ENCODE data around the gene MCCD1. TPM values are rescaled to one million over a fixed set of nuclear protein-coding genes. Genes with fewer than 3 reads are reported as not detected.

MCCD1 gene
- total and polyA plus RNA-seq, 2 experiments from 2014 or later, result not detected

DNA sequence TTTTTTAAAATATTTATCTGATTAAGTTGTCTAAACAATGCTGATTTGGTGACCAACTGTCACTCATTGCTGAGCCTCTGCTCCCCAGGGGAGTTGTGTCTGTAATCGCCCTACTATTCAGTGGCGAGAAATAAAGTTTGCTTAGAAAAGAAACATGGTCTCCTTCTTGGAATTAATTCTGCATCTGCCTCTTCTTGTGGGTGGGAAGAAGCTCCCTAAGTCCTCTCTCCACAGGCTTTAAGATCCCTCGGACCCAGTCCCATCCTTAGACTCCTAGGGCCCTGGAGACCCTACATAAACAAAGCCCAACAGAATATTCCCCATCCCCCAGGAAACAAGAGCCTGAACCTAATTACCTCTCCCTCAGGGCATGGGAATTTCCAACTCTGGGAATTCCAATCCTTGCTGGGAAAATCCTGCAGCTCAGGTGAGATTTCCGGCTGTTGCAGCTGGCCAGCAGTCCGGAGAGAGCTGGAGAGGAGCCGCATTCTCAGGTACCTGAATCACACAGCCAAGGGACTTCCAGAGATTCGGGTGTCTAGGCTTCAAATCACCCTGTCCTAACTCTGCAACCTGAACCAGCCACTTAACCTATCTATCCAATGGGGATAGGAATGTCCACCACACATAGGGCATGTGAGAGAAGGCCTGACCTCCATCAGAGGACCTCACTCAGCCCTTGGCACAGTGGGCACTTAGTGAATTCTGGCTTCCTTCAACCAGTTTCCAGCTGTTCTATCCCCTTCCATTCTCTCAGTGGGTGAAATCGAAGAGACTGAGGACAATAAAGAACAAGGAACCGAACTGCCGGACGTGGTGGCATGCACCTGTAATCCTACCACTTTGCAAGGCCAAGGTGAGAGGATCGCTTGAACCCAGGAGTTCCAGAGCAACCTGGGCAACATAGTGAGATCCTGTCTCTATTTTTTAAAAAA, 49.7 kb downstream of the MCCD1 start:
- H3K27me3 Mint-ChIP-seq (ENCODE audit: insufficient read depth, low read depth, poor library complexity), result peaks cover 45% of the 10 kb centered on the region
- Histone ChIP-seq H3K4me2 (no peak overlapping the region), H3K9me2 (ENCODE audit: insufficient read depth) (no peaks in the 10 kb centered on the region), H3K4me1 (ENCODE audit: insufficient read depth) (peaks cover 4% of the 10 kb centered on the region; the same call in 1 of the 2 replicates), H3K79me2 (replicated peaks; ENCODE audit: insufficient read depth) (no peaks in the 10 kb centered on the region), H3K36me3 (ENCODE audit: insufficient read depth) (no peaks in the 10 kb centered on the region), H3F3A (replicated peaks; ENCODE audit: low read depth) (no peaks in the 10 kb centered on the region), H4K20me1 (replicated peaks; ENCODE audit: insufficient read depth) (no peaks in the 10 kb centered on the region), H3K27ac (ENCODE audit: low read depth) (no peak overlapping the region), H3K4me3 (no peak overlapping the region), H2AFZ (no peak overlapping the region), H3K27me3 (ENCODE audit: insufficient read depth) (peaks cover 20% of the 10 kb centered on the region)
- TF ChIP-seq POLR2AphosphoS5 (IDR thresholded peaks at IDR 0.05; ENCODE audit: low read depth) (no peak), CREB1 (CRISPR knock-in tag; IDR thresholded peaks at IDR 0.05; ENCODE audit: low read depth) (no peak), STAT1 (IDR thresholded peaks at IDR 0.05; ENCODE audit: unreplicated experiment) (no peak), JUNB (IDR thresholded peaks at IDR 0.05; ENCODE audit: unreplicated experiment) (no peak)
- TF ChIP-seq, protein P1, sequence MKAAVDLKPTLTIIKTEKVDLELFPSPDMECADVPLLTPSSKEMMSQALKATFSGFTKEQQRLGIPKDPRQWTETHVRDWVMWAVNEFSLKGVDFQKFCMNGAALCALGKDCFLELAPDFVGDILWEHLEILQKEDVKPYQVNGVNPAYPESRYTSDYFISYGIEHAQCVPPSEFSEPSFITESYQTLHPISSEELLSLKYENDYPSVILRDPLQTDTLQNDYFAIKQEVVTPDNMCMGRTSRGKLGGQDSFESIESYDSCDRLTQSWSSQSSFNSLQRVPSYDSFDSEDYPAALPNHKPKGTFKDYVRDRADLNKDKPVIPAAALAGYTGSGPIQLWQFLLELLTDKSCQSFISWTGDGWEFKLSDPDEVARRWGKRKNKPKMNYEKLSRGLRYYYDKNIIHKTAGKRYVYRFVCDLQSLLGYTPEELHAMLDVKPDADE (IDR thresholded peaks at IDR 0.05), result no peak
- TF ChIP-seq, protein P2, sequence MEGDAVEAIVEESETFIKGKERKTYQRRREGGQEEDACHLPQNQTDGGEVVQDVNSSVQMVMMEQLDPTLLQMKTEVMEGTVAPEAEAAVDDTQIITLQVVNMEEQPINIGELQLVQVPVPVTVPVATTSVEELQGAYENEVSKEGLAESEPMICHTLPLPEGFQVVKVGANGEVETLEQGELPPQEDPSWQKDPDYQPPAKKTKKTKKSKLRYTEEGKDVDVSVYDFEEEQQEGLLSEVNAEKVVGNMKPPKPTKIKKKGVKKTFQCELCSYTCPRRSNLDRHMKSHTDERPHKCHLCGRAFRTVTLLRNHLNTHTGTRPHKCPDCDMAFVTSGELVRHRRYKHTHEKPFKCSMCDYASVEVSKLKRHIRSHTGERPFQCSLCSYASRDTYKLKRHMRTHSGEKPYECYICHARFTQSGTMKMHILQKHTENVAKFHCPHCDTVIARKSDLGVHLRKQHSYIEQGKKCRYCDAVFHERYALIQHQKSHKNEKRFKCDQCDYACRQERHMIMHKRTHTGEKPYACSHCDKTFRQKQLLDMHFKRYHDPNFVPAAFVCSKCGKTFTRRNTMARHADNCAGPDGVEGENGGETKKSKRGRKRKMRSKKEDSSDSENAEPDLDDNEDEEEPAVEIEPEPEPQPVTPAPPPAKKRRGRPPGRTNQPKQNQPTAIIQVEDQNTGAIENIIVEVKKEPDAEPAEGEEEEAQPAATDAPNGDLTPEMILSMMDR (conservative IDR thresholded peaks at IDR 0.05; ENCODE audit: low read depth in 2 of 2), result no peak
- TF ChIP-seq, protein P3, sequence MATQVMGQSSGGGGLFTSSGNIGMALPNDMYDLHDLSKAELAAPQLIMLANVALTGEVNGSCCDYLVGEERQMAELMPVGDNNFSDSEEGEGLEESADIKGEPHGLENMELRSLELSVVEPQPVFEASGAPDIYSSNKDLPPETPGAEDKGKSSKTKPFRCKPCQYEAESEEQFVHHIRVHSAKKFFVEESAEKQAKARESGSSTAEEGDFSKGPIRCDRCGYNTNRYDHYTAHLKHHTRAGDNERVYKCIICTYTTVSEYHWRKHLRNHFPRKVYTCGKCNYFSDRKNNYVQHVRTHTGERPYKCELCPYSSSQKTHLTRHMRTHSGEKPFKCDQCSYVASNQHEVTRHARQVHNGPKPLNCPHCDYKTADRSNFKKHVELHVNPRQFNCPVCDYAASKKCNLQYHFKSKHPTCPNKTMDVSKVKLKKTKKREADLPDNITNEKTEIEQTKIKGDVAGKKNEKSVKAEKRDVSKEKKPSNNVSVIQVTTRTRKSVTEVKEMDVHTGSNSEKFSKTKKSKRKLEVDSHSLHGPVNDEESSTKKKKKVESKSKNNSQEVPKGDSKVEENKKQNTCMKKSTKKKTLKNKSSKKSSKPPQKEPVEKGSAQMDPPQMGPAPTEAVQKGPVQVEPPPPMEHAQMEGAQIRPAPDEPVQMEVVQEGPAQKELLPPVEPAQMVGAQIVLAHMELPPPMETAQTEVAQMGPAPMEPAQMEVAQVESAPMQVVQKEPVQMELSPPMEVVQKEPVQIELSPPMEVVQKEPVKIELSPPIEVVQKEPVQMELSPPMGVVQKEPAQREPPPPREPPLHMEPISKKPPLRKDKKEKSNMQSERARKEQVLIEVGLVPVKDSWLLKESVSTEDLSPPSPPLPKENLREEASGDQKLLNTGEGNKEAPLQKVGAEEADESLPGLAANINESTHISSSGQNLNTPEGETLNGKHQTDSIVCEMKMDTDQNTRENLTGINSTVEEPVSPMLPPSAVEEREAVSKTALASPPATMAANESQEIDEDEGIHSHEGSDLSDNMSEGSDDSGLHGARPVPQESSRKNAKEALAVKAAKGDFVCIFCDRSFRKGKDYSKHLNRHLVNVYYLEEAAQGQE (IDR thresholded peaks at IDR 0.05; ENCODE audit: unreplicated experiment), result no peak
- no peaks in the 10 kb centered on the region; the same call in 2 of the 3 replicates for H3K36me3 Mint-ChIP-seq (ENCODE audit: low read depth)
- ATAC-seq (no peak), DNase-seq (ENCODE audit: low spot score) (peak; percentile 75)
- no peak overlapping the region for H3K27ac Mint-ChIP-seq
- peaks cover 28% of the 10 kb centered on the region for H3K4me1 Mint-ChIP-seq
- H3K9me3 Mint-ChIP-seq, result peaks cover 3% of the 10 kb centered on the region; the same call in 2 of the 3 replicates
- H3K4me3 Mint-ChIP-seq, result no peak overlapping the region; the same call in 2 of the 3 replicates

Data from GM23338 (cell line).